Endodermal cell (in vitro differentiated cells): ENCODE measurements around the gene CASQ2. TPM values are rescaled to one million over a fixed set of nuclear protein-coding genes. Genes with fewer than 3 reads are reported as not detected.

Source experiments
- DNase-seq: peaks from one replicate; pipeline ENCODE4 v3.0.0-alpha.2; 2017
- H3K27ac ChIP-seq: 2 replicates; pipeline ENCODE4 v1.5.1; 2013; ENCODE audit warnings: mild to moderate bottlenecking, low read depth, low read length, moderate library complexity
- H3K27me3 ChIP-seq: 2 replicates; pipeline ENCODE4 v1.6.1; 2013; ENCODE audit warnings: mild to moderate bottlenecking, low read length, moderate library complexity; ENCODE audit not compliant: insufficient read depth, control insufficient read depth, poor library complexity, severe bottlenecking
- H3K36me3 ChIP-seq: 2 replicates; pipeline ENCODE4 v1.7.0; 2013; ENCODE audit warnings: mild to moderate bottlenecking, low read length, moderate library complexity; ENCODE audit not compliant: control insufficient read depth, insufficient read depth
- H3K4me1 ChIP-seq: one replicate; pipeline ENCODE4 v1.7.0; 2013; ENCODE audit warnings: low read length; ENCODE audit not compliant: control insufficient read depth, insufficient read depth
- H3K4me3 ChIP-seq: 2 replicates; pipeline ENCODE4 v1.5.1; 2013; ENCODE audit warnings: mild to moderate bottlenecking, low read length, moderate library complexity
- H3K9ac ChIP-seq: 2 replicates; pipeline ENCODE4 v1.6.1; 2013; ENCODE audit warnings: mild to moderate bottlenecking, low read length, moderate library complexity; ENCODE audit not compliant: poor library complexity, severe bottlenecking; ENCODE audit errors: extremely low read depth
- H3K9me3 ChIP-seq: 2 replicates; pipeline ENCODE4 v1.6.1; 2013; ENCODE audit warnings: mild to moderate bottlenecking, low read length, moderate library complexity; ENCODE audit not compliant: control insufficient read depth
- H3K27ac Mint-ChIP-seq: 2 replicates; pipeline ENCODE4 v1.8.0; 2020; ENCODE audit warnings: mixed read lengths
- H3K27me3 Mint-ChIP-seq: 2 replicates; pipeline ENCODE4 v1.8.0; 2021; ENCODE audit warnings: mild to moderate bottlenecking, mixed read lengths; ENCODE audit not compliant: insufficient read depth
- H3K36me3 Mint-ChIP-seq: 2 replicates; pipeline ENCODE4 v1.8.0; 2020; ENCODE audit warnings: low read depth, mixed read lengths
- H3K4me1 Mint-ChIP-seq: 2 replicates; pipeline ENCODE4 v1.8.0; 2020; ENCODE audit warnings: mixed read lengths
- H3K4me3 Mint-ChIP-seq: 2 replicates; pipeline ENCODE4 v1.8.0; 2020; ENCODE audit warnings: mild to moderate bottlenecking, moderate library complexity, mixed read lengths
- H3K9me3 Mint-ChIP-seq: 2 replicates; pipeline ENCODE4 v1.8.0; 2020; ENCODE audit warnings: mild to moderate bottlenecking, mixed read lengths
- CTCF ChIP-seq: fragments of 200-600 bp; sonication (generic); conservative IDR thresholded peaks from 2 replicates; pipeline ENCODE4 v1.5.0; 2021; ENCODE audit warnings: antibody characterized with exemption, mild to moderate bottlenecking
- WGBS, 2 experiments: methylation state at CpG; one replicate each; pipeline versions ENCODE4 v1.1.5 to v1.1.7; 2013; ENCODE audit warnings: missing lambda C conversion rate in 2 of 2, mixed read lengths in 1 of 2; ENCODE audit not compliant: insufficient coverage in 1 of 2, insufficient read length in 1 of 2; 5-methylcytosine and 5-hydroxymethylcytosine counted together
- total RNA-seq, 2 donors: library from RNA; stranded (reverse); fragmentation: NEBNext Ultra II Directional in 1 of 2; extraction: Animal tissue kit (Norgen Biotek cat#: 25700) in 1 of 2; gene quantifications; 2 replicates in 1 of 2; 3 replicates in 1 of 2; pipeline ENCODE4 v1.2.1, GENCODE V29; 2021

Gene CASQ2
- total RNA-seq, 2 donors from 2014 or later = not detected

GRCh38 chr1:115728341-115728740 is 40.2 kb downstream of the CASQ2 start:
- no peaks in the 10 kb centered on the region for H3K27me3 Mint-ChIP-seq
- Histone ChIP-seq H3K27me3 (no peaks in the 10 kb centered on the region), H3K4me3 (no peak overlapping the region), H3K9me3 (no peaks in the 10 kb centered on the region), H3K27ac (no peak overlapping the region), H3K4me1 (no peaks in the 10 kb centered on the region), H3K9ac (no peak overlapping the region), H3K36me3 (no peaks in the 10 kb centered on the region)
- H3K36me3 Mint-ChIP-seq = no peaks in the 10 kb centered on the region
- no peaks in the 10 kb centered on the region for H3K9me3 Mint-ChIP-seq
- H3K27ac Mint-ChIP-seq = no peak overlapping the region
- no peaks in the 10 kb centered on the region for H3K4me1 Mint-ChIP-seq
- no peak overlapping the region for H3K4me3 Mint-ChIP-seq
- TF ChIP-seq CTCF = no peak
- no peak for DNase-seq
- 91 to 100% methylated on average over 1 of the region's 1 CpG for WGBS, 2 experiments

GRCh38 chr1:115727706-115728249 is 40.7 kb downstream of the CASQ2 start:
- TF ChIP-seq CTCF = no peak
- Histone ChIP-seq H3K36me3 (no peaks in the 10 kb centered on the region), H3K27me3 (no peaks in the 10 kb centered on the region), H3K9ac (no peak overlapping the region), H3K4me1 (no peaks in the 10 kb centered on the region), H3K27ac (no peak overlapping the region), H3K9me3 (no peaks in the 10 kb centered on the region), H3K4me3 (no peak overlapping the region)
- no peaks in the 10 kb centered on the region for H3K4me1 Mint-ChIP-seq
- H3K9me3 Mint-ChIP-seq = no peaks in the 10 kb centered on the region
- no peak overlapping the region for H3K27ac Mint-ChIP-seq
- peak; percentile 51 for DNase-seq
- H3K27me3 Mint-ChIP-seq = no peaks in the 10 kb centered on the region
- no peaks in the 10 kb centered on the region for H3K36me3 Mint-ChIP-seq
- WGBS, 2 experiments = 71 to 81% methylated on average over 7 of the region's 7 CpGs
- no peak overlapping the region for H3K4me3 Mint-ChIP-seq

DNA sequence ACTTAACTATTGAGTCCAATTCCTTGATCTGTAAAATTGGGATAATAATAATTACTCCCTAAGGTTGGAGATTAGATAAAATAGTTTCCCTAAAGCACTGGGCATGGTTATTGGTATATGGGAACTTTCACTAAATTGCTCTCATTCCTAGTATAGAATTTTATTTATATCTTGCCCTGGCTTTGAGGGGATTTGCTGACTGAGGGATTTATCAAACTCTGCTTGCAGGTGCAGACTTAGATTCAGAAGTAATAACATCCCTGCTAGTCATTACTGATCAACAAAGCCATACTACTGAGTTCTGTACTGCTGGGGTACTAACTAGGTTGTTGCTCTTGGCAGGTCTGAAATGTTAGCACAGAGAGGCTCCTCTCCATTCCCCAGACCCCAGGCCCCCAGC is 41.9 kb downstream of the CASQ2 start:
- no peak overlapping the region for H3K27ac Mint-ChIP-seq
- no peaks in the 10 kb centered on the region for H3K9me3 ChIP-seq
- no peak for TF ChIP-seq CTCF
- no peak overlapping the region for H3K4me3 ChIP-seq
- H3K36me3 Mint-ChIP-seq = no peaks in the 10 kb centered on the region
- H3K4me1 ChIP-seq = no peaks in the 10 kb centered on the region
- no peaks in the 10 kb centered on the region for H3K9me3 Mint-ChIP-seq
- H3K4me3 Mint-ChIP-seq = no peak overlapping the region
- H3K27ac ChIP-seq = no peak overlapping the region
- H3K4me1 Mint-ChIP-seq = no peaks in the 10 kb centered on the region
- H3K36me3 ChIP-seq = no peaks in the 10 kb centered on the region
- H3K9ac ChIP-seq = no peak overlapping the region
- no peaks in the 10 kb centered on the region for H3K27me3 ChIP-seq
- no peaks in the 10 kb centered on the region for H3K27me3 Mint-ChIP-seq
- DNase-seq = no peak
